RCC 7860 (cell line): ENCODE results near the gene ACSM4.
"Not testable (repeated sequence)": the region's sequence is repeated elsewhere in the genome, so short reads cannot be mapped to it uniquely, and the experiment has no call there.

Experiments used
- DNase-seq: peaks from one replicate; pipeline ENCODE4 v3.0.0-alpha.2; 2015; ENCODE audit warnings: low spot score
- FAIRE-seq: peaks from 2 replicates; lab custom pipeline; 2012; peaks lifted over from hg19 to GRCh38; lab: Jason Lieb, UNC

The ACSM4 gene

DNA sequence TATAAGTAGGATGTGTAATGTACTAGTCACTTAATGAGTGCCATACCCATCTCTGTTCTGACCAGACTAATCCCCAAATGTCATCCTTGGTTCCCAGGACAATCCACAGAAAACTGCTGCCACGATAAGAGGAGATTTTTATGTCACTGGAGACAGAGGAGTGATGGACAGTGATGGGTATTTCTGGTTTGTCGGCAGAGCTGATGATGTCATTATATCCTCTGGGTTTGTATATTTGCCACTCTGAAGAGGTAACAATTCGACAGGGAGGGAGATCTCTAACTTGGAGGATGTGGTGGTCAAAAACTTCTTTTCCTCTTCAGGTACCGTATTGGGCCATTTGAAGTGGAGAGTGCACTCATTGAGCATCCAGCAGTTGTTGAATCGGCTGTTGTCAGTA, 20.3 kb downstream of the ACSM4 start:
- FAIRE-seq (no peak), DNase-seq (no peak)

DNA sequence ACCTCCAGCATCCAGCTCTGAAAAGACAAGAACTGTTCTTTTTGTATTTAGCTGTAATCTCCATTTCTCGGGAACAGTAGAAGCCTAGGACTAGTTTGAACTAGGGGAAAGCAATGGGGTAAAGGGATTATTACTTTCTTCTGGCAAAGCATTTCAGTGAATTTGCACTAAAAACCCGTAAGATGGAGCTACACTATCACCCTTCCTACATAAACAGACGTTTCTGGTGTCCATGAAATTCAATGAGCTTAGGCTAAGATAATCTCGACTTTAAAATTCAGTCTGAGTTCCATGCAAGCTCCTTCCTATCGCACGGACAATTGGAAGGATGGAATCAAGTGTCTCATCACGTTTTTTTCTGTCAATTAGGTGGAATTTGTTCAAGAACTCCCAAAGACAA, 24.0 kb downstream of the ACSM4 start:
- DNase-seq (no peak), FAIRE-seq (no peak)

DNA sequence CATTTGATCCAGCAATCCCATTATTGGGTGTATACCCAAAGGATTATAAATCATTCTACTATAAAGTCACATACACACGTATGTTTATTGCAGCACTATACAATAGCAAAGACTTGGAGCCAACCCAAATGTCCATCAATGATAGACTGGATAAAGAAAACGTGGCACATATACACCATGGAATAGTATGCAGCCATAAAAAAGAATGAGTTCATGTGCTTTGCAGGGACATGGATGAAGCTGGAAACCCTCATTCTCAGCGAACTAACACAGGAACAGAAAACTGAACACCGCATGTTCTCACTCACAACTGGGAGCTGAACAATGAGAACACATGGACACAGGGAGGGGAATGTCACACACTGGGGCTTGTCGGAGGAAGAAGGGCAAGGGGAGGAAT, 33.9 kb downstream of the ACSM4 start:
- FAIRE-seq, DNase-seq: not testable (repeated sequence)

DNA sequence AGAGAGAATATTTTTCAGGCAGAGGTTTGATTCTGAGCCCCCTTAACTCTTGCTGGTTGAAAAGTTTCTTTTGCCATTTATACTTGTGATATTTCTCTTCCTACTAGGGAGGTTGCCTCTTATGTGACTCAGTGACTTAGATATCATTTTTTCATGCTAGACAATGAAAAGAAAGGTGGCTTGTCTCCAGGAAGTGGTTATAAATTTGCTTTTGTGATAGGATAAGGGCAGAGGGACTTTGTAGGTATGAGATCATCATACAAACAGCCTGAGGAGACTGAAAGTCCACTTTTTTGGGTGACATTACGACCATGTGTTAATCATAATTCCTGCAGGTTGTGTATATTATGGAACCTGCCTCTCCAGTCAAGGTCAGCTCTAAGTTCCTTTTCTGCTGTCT, 35.8 kb downstream of the ACSM4 start:
- no peak for DNase-seq
- no peak for FAIRE-seq

DNA sequence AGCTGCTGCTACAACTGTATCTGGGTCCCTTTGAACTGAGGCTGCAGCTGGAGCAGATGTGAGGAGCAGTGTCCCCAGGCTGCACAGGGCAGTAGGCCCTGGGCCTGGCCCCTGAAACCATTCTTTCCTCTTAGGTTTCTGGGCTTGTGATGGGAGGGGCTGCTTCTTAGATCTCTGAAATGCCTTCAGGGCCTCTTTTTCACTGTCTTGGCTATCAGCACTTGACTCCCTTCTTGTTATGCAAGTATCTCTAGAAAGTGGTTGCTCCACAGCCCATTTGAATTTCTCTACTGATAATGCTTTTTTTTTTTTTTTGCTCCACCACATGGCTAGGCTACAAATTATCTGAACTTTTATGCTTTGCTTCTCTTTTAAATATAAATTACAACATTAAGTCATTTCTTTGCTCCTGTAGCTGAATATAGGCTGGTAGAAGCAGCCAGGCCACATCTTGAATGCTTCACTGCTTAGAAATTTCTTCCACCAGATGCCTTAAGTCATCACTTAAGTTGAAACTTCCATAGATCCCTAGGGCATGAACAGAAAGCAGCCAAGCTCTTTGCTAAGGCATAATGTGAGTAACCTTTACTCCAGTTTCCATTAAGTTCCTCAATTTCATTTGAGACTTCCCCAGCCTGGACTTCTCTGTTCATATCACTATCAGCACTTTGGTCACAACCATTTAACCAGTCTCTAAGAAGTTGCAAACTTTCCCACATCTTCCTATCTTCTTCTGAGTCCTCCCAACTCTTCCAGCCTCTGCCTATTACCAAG, 41.1 kb downstream of the ACSM4 start:
- FAIRE-seq (no peak), DNase-seq (no peak)

DNA sequence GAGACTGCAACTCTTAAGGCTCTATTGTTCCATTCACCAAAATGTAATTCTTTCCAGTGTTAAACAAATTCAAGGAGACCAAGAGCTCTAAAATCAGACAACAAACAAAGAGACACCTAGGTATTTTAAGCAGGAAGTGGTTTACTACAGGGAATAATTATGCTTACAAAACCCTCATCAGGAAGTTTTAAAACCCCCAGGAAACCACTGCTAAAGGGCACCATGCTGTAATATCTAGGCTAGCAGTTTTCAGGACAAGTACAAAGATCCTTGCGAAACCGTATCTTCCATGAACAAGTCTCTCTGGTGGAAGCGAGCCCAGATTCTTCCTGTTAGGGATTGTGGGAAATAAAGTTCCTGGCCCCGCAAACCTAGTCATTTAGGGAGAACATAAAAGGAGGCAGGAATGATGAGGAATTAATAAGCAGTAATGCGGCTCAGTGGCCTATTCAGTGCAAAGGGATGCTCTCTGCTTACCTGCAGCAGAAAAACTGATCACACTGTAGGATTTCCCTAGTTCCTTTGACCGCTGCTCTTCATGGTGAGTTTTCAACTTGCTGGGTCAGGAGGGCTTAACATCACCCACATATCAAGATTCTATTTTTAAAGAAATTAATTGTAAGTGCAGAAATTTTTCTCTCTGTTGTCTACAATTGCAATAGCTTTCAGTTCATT, 42.8 kb downstream of the ACSM4 start:
- FAIRE-seq: no peak
- no peak for DNase-seq

DNA sequence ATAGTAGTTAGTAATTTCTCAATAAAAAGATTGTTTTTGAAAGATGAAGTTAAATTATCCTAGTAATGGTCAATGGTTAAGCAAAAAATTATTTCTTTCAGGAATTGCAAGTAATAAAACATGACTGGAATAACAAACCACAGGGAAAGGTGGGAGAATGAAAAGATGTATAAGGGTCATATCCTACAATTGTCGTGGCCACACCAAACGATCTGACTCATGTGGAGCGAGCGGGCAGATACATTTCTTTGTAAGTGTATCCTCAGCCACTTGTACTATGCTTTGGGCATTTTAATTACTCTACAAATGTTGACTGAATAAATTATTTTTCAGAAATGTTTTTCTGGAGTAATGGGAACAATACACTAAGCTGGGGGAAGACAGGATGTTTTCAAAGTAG, 45.5 kb downstream of the ACSM4 start:
- no peak for FAIRE-seq
- DNase-seq: no peak

DNA sequence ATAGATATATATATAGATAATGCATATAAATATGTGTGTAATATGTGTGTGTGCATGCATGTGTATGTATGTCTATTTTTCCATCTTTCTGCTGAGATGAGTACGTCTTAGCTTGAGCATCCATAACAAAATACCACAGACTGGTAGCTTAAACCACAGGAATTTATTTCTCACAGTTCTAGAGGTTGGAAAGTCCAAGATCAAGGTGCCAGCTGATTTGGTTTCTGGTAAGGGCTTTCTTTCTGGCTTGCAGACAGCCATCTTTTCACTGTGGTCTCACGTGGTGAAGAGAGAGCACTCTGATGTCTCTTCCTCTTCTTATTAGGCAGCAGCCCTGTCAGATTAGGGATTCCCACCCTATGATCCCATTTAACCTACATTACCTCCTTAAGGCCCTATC, 47.3 kb downstream of the ACSM4 start:
- DNase-seq (peak; percentile 23), FAIRE-seq (no peak)

DNA sequence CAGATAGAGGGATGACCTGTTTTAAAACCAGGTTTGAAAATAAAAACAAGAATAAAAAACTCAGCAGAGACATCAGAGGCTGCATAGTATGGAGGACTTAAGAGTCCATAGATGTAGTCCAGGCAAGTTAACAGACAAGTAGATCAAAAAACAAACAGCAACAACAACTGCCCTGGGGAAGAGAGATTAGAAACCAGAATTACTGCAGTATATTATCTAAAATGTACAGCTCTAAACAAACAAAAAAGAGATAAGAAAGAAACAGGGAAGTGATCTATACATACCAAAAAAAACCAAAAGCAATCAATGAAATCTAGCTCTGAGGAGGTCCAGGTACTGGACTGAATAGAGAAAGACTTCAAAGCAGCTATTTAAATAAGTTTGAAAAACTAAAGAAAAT, 48.8 kb downstream of the ACSM4 start:
- FAIRE-seq: no peak
- DNase-seq: no peak

DNA sequence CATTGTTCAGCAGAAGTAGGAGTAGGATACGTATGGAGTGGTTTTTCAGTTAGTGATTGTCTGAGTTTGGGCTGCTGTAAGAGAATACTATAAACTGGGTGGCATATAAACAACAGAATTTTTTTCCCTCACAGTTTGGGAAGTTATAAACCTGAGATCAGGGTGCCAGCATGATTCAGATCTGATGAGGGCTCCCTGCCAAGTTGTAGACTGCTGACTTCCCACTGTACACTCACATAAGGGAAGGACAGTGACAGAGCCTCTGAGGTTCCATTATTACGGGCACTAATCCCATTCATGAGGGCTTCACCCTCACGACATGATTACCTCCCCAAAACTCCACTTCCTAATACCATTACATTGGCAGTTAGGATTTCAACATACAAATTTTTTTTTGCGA, 50.7 kb downstream of the ACSM4 start:
- no peak for FAIRE-seq
- DNase-seq: no peak

DNA sequence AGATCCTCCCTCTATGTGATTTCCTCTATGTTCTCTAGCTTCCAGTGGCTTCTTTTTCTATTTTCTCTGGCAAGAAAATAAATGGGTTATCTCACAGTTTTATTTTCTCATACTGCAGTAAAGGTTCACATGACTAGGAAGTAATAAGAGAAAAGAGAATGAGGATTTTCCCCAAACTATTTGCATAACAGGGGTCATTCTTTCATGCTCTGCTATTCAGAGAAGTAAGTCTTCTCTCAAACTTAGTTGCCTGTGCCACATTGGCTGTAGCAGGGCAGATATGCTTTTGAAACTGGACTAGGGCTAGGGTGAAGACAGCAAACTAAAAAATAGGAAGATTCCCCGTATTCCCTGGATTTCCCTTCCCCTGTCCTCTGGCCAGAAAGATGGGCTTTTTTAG, 57.4 kb downstream of the ACSM4 start:
- FAIRE-seq (no peak), DNase-seq (no peak)

DNA sequence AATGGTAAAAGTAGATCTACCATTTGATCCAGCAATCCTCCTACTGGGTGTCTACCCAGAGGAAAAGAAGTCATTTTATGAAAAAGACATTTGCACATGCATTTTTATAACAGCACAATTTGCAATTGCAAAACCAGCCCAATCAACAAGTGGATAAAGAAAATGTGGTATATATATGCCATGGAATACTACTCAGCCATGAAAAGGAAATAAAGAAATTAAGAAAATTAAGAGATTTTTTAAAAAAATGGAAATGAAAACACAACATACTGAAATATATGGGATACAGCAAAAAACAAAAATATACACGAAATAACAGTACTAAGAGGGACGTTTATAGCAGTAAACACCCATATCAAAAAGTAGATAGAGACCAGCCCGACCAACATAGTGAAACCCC, 58.9 kb downstream of the ACSM4 start:
- DNase-seq: no peak
- FAIRE-seq: no peak

DNA sequence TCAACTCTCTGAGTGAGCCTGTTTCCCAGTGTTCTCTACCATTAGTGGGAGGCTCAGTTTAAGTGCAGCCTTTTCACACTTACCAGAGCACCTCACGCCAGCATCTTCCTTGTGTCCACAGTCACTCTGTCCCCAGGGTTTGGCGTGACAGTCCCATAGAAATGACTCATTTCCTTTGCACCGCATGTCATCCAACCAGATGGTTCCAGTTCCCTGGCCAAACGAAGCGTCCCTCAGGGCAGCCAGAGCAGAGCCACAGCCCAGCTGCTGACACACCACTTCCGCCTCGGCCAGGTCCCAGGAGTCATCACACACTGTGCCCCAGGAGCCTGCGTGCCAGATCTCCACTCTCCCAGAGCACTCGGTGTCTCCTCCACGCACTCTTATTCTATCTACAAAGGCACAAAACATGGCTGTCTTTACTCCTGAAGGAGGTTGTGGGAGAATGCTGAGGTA, 65.4 kb downstream of the ACSM4 start:
- FAIRE-seq: peak; percentile 77
- peak; percentile 91 for DNase-seq

DNA sequence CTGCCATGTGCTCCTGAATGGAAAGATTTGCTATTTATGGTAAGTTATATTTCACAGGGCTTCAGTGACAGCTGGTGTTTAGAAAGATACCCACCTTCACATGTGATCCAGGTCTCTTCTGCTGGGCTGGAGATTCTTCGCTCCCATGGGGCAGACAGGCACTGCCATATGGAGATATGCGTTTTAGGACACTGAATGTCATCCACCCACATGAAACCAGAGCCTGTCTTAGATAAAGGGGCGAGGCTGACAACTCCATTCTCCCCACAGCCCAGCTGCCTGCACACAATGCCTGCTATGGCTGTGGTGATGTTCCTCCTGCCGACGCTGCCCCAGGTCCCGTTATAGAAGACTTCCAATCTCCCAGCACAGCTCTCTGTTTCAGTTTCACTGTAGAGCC, 69.4 kb downstream of the ACSM4 start:
- FAIRE-seq: no peak

DNA sequence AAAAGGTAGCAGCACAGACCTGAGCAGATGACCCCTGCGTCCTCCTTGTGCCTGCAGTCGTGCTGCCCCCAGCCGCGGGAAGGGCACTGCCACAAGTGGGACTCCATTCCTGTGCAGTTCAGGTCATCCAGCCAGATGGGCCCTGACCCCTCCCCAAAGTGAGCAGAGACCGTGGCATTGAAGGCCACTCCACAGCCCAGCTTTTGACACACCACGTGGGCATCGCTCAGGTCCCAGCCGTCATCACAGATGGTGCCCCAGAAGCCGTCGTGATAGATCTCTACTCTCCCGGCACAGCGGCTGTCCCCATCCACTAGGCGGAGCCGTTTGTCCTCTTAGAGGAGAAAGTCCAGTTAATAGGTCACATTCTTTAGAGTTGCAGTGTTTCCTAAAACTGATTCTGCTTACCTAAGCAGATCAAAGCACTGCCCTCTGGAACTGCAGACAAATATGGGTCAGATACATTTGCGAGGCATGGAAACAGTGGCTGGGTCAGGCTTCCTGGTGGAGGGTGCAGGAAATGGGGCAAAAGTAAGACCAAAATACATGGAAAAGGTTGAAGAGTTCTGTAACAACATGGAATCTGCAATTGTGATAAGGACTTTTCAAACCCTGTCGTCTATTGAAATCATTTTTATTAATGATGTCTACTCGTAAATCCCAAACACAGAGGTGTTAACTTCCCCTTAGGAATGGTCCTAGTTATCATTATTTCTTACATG, 70.7 kb downstream of the ACSM4 start:
- no peak for FAIRE-seq
- no peak for DNase-seq

More for the DNA sequence above, 69.4 kb downstream of the ACSM4 start:
- no peak for DNase-seq

DNA sequence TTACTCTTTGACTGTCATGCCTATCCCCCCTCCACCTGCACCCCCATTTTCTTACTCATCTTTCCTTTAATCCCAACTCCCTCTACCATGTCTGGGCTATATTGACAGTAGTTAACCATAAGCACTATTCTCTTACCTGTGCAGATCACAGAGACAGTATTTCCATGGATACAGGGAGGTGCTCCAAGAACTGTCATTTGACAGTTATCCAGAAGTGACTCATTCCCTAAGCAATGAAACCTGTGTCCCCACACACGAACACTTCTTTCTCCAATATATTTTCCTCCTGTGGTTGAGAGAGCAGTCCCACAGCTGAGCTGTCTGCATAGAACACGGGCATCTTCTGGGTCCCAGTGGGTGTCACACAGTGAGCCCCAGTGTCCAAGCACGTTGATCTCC, 71.3 kb downstream of the ACSM4 start:
- no peak for FAIRE-seq
- no peak for DNase-seq

DNA sequence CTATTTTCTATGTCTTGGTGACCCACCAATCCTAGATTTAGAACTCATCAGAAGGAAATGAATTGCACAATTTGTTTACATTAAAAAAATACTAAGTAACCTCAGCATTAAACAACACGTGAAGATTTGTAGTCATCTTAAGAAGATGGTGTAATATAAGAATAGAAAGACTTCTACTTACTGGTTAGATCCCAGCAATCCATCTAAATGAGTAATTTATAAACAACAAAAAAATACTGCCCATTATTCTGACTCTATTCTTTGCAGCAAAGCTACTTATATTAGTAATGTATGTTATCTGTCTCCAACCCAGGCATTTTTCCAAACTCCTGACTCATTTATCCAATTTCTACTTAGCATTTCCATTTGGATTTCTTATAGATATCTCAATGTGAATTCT, 72.3 kb downstream of the ACSM4 start:
- FAIRE-seq (no peak), DNase-seq (no peak)
